ENCODE measurements around the gene MUC2.

- TF ChIP-seq, protein P1, sequence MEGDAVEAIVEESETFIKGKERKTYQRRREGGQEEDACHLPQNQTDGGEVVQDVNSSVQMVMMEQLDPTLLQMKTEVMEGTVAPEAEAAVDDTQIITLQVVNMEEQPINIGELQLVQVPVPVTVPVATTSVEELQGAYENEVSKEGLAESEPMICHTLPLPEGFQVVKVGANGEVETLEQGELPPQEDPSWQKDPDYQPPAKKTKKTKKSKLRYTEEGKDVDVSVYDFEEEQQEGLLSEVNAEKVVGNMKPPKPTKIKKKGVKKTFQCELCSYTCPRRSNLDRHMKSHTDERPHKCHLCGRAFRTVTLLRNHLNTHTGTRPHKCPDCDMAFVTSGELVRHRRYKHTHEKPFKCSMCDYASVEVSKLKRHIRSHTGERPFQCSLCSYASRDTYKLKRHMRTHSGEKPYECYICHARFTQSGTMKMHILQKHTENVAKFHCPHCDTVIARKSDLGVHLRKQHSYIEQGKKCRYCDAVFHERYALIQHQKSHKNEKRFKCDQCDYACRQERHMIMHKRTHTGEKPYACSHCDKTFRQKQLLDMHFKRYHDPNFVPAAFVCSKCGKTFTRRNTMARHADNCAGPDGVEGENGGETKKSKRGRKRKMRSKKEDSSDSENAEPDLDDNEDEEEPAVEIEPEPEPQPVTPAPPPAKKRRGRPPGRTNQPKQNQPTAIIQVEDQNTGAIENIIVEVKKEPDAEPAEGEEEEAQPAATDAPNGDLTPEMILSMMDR (IDR thresholded peaks at IDR 0.05): no peak
- TF ChIP-seq EZH2 (IDR thresholded peaks at IDR 0.05) (no peak), EZH2phosphoT487 (IDR thresholded peaks at IDR 0.05) (no peak)
These were observed 34.9 kb upstream of the MUC2 start for GRCh38 chr11:1039481-1040427.
